ENCODE measurements around the gene KRTAP9-8.

- TF ChIP-seq PATZ1 (CRISPR knock-in tag; IDR thresholded peaks at IDR 0.05; ENCODE audit: borderline replicate concordance) (no peak), ESRRG (CRISPR knock-in tag; IDR thresholded peaks at IDR 0.05) (no peak)
Measured at GRCh38 chr17:41278176-41278955, 40.6 kb downstream of the KRTAP9-8 start.
